CD14-positive monocyte (primary cell): ENCODE results near the gene DSTYK. TPM values are rescaled to one million over a fixed set of nuclear protein-coding genes. Genes with fewer than 3 reads are reported as not detected.

Experiments used
- DNase-seq, 3 donors: peaks; one replicate each; pipeline ENCODE4 v3.0.0-alpha.2; 2011 to 2022
- H2AFZ ChIP-seq: 2 replicates; pipeline ENCODE4 v1.6.0; 2012; ENCODE audit warnings: mild to moderate bottlenecking, low read depth, low read length, inconsistent platforms; ENCODE audit not compliant: insufficient read depth, poor library complexity, severe bottlenecking
- H3K27ac ChIP-seq, 2 donors: 1 replicate in 1 of 2; 2 replicates in 1 of 2; pipeline ENCODE4 v1.5.1; 2012 to 2013; ENCODE audit warnings: low read length in 2 of 2, control low read depth in 1 of 2, inconsistent platforms in 1 of 2, low read depth in 1 of 2, mild to moderate bottlenecking in 1 of 2
- H3K27me3 ChIP-seq, 2 donors: one replicate each; pipeline versions ENCODE4 v1.6.0 to v1.6.1; 2011 to 2013; ENCODE audit warnings: low read length in 2 of 2; ENCODE audit not compliant: control insufficient read depth in 2 of 2, insufficient read depth in 2 of 2
- H3K36me3 ChIP-seq, 2 donors: replicated peaks in 1 of 2; 1 replicate in 1 of 2; 2 replicates in 1 of 2; pipeline versions ENCODE4 v1.5.1 to v1.6.1; 2012 to 2013; ENCODE audit warnings: low read length in 2 of 2, control low read depth in 1 of 2, inconsistent platforms in 1 of 2, mild to moderate bottlenecking in 1 of 2; ENCODE audit not compliant: insufficient read depth in 2 of 2, control insufficient read depth in 1 of 2
- H3K4me1 ChIP-seq, 2 donors: 1 replicate in 1 of 2; 2 replicates in 1 of 2; pipeline versions ENCODE4 v1.5.1 to v1.6.1; 2012 to 2013; ENCODE audit warnings: low read length in 2 of 2, control low read depth in 1 of 2, inconsistent platforms in 1 of 2, mild to moderate bottlenecking in 1 of 2, moderate library complexity in 1 of 2; ENCODE audit not compliant: insufficient read depth in 2 of 2, control insufficient read depth in 1 of 2
- H3K4me2 ChIP-seq: replicated peaks from 2 replicates; pipeline ENCODE3; 2012; ENCODE audit warnings: low read length, moderate library complexity, mild to moderate bottlenecking; ENCODE audit not compliant: poor library complexity, severe bottlenecking; ENCODE audit errors: extremely low read depth
- H3K4me3 ChIP-seq, 3 experiments: fragments of 200-600 bp in 1 of 3; sonication (generic) in 1 of 3; replicated peaks in 1 of 3; 1 replicate in 2 of 3; 2 replicates in 1 of 3; pipeline ENCODE4 v1.5.1; 2011 to 2013; ENCODE audit warnings: low read length in 3 of 3, mild to moderate bottlenecking in 3 of 3, control low read depth in 2 of 3, low read depth in 2 of 3, inconsistent platforms in 1 of 3, moderate library complexity in 1 of 3
- H3K79me2 ChIP-seq: 2 replicates; pipeline ENCODE4 v1.6.0; 2012; ENCODE audit warnings: mild to moderate bottlenecking, control low read depth, inconsistent platforms, low read length, moderate library complexity; ENCODE audit not compliant: insufficient read depth
- H3K9ac ChIP-seq: 2 replicates; pipeline ENCODE4 v1.6.0; 2017; ENCODE audit warnings: low read length, mild to moderate bottlenecking; ENCODE audit not compliant: insufficient read depth, poor library complexity, severe bottlenecking
- H3K9me3 ChIP-seq, 2 donors: replicated peaks in 1 of 2; 1 replicate in 1 of 2; 2 replicates in 1 of 2; pipeline versions ENCODE4 v1.5.1 to v1.6.1; 2012 to 2013; ENCODE audit warnings: low read length in 2 of 2, control low read depth in 1 of 2; ENCODE audit not compliant: control insufficient read depth in 1 of 2, insufficient read depth in 1 of 2
- H4K20me1 ChIP-seq: 2 replicates; pipeline ENCODE4 v1.6.0; 2012; ENCODE audit warnings: mild to moderate bottlenecking, low read length, control low read depth, moderate library complexity; ENCODE audit not compliant: insufficient read depth
- H3K27ac Mint-ChIP-seq, 7 donors: one replicate each; pipeline ENCODE4 v1.8.0; 2020; ENCODE audit warnings: mild to moderate bottlenecking in 7 of 7, mixed read lengths in 7 of 7, moderate library complexity in 6 of 7, inconsistent platforms in 2 of 7
- H3K27me3 Mint-ChIP-seq, 3 donors: one replicate each; pipeline ENCODE4 v1.8.0; 2021 to 2022; ENCODE audit warnings: low read depth in 3 of 3, mild to moderate bottlenecking in 3 of 3, mixed read lengths in 3 of 3, moderate library complexity in 3 of 3, inconsistent platforms in 1 of 3
- H3K36me3 Mint-ChIP-seq, 2 donors: one replicate each; pipeline ENCODE4 v1.8.0; 2020; ENCODE audit warnings: mixed read lengths in 2 of 2, inconsistent platforms in 1 of 2, mild to moderate bottlenecking in 1 of 2
- H3K4me1 Mint-ChIP-seq: one replicate; pipeline ENCODE4 v1.8.0; 2020; ENCODE audit warnings: mild to moderate bottlenecking, mixed read lengths
- H3K4me3 Mint-ChIP-seq, 2 donors: one replicate each; pipeline ENCODE4 v1.8.0; 2020; ENCODE audit warnings: mild to moderate bottlenecking in 2 of 2, mixed read lengths in 2 of 2, moderate library complexity in 1 of 2
- H3K9me3 Mint-ChIP-seq, 7 donors: one replicate each; pipeline ENCODE4 v1.8.0; 2020 to 2022; ENCODE audit warnings: mixed read lengths in 7 of 7, mild to moderate bottlenecking in 6 of 7, moderate library complexity in 6 of 7, inconsistent platforms in 2 of 7
- CTCF ChIP-seq: fragments of 200-600 bp; IDR thresholded peaks from one replicate; pipeline ENCODE4 v1.8.0; 2022; ENCODE audit warnings: antibody characterized with exemption, mild to moderate bottlenecking
- WGBS: methylation state at CpG from one replicate; pipeline ENCODE4 v1.1.5; 2013; ENCODE audit warnings: missing lambda C conversion rate; ENCODE audit not compliant: insufficient coverage; 5-methylcytosine and 5-hydroxymethylcytosine counted together
- intact Hi-C, 2 donors: fragments of 100-400 bp; cut with micrococcal nuclease; formaldehyde crosslinking; loops; one replicate each; pipeline versions ENCODE4 v1.15.0 to v1.15.1; 2023
- polyA plus RNA-seq, 3 donors: library from polyadenylated mRNA; depleted of rRNA in 1 of 3; unstranded in 2 of 3; stranded (reverse) in 1 of 3; fragments of 300-500 nt in 2 of 3; fragments of >200 nt in 1 of 3; fragmentation: Illumina TruSeq in 2 of 3; gene quantifications; 1 replicate in 2 of 3; 2 replicates in 1 of 3; pipeline ENCODE4 v1.2.3, GENCODE V29; 2012 to 2021

DSTYK gene
- polyA plus RNA-seq, 3 donors = 2.9 to 6.5 (median 3.8) TPM

DNA sequence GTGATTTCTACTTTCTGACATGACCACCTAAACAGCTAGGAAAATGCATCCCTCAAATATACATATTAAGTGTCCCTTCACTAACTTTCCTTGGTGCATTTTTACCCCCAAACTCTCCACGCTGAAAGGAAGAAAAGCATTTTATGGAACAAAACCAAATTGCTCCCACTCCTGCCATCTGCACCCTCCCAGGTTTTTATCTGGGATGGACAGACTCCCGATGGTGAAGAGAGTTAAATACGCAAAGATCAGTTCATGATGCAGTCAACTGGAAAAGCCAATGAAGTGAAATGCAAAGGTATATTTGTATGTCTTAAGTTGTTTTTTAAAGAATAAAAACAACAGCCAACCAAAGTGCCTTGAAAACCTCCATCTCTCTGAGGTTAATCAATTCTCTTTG, 2.7 kb downstream of the DSTYK start:
- Mint-ChIP-seq H3K27ac (no peak overlapping the region), H3K4me1 (peaks cover 48% of the 10 kb centered on the region), H3K4me3 (no peak overlapping the region), H3K27me3 (peaks cover 0 to 3% (median 1%) of the 10 kb centered on the region in 3 donors), H3K36me3 (peaks cover 0 to 2% of the 10 kb centered on the region in 2 donors), H3K9me3 (no peaks in the 10 kb centered on the region)
- Histone ChIP-seq H3K4me1 (peaks cover 27 to 29% of the 10 kb centered on the region in 2 donors), H3K4me3 (no peak overlapping the region), H3K27ac (no peak overlapping the region), H3K27me3 (no peaks in the 10 kb centered on the region), H3K4me2 (no peak overlapping the region), H2AFZ (no peak overlapping the region), H3K9ac (no peak overlapping the region), H3K79me2 (peaks cover 76% of the 10 kb centered on the region), H3K36me3 (no peaks in the 10 kb centered on the region), H4K20me1 (peaks cover 30% of the 10 kb centered on the region), H3K9me3 (no peaks in the 10 kb centered on the region)
- no peak for TF ChIP-seq CTCF
- DNase-seq = no peak
- intact Hi-C loops = no loop called here
- WGBS = 86% methylated on average over 1 of the region's 3 CpGs

DNA sequence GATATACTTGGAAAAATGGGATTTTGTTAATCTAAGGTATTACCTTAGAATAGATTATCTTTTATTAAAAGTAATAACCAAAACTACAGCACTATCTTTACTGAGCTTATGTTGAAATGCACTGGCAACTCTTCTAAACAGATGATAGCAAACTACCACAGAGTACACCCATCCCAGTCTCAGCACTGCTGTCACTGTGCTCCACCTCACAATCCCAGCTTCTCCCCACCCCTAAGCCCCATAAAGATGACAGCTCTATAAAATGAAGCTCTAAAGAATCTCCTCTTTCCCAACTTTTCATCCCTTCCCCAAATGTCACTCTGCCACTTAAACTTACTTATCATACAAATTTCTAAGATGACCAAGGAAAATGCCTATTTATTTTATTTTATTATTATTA, 6.4 kb downstream of the DSTYK start:
- no peaks in the 10 kb centered on the region for H3K36me3 ChIP-seq
- H3K9me3 ChIP-seq = no peaks in the 10 kb centered on the region
- intact Hi-C loops = no loop called here
- no peaks in the 10 kb centered on the region for H3K27me3 ChIP-seq
- no peak overlapping the region for H2AFZ ChIP-seq
- TF ChIP-seq CTCF = no peak
- peaks cover 0 to 3% (median 0%) of the 10 kb centered on the region in 3 donors for H3K27me3 Mint-ChIP-seq
- no peak overlapping the region for H3K4me2 ChIP-seq
- peaks cover 3 to 6% of the 10 kb centered on the region in 2 donors for H3K4me1 ChIP-seq
- H3K36me3 Mint-ChIP-seq = peaks cover 0 to 6% of the 10 kb centered on the region in 2 donors
- no peak overlapping the region for H3K4me3 ChIP-seq
- H3K79me2 ChIP-seq = peaks cover 96% of the 10 kb centered on the region
- DNase-seq = no peak
- H4K20me1 ChIP-seq = peaks cover 66% of the 10 kb centered on the region
- no peaks in the 10 kb centered on the region for H3K9me3 Mint-ChIP-seq
- no peak overlapping the region for H3K9ac ChIP-seq
- no peak overlapping the region for H3K4me3 Mint-ChIP-seq
- peaks cover 31% of the 10 kb centered on the region for H3K4me1 Mint-ChIP-seq
- no peak overlapping the region for H3K27ac ChIP-seq
- H3K27ac Mint-ChIP-seq = no peak overlapping the region
